Vagina (tissue), 2 donors: ENCODE measurements around the gene VASH1. TPM values are rescaled to one million over a fixed set of nuclear protein-coding genes. Genes with fewer than 3 reads are reported as not detected.

Experiments
- DNase-seq, 2 donors: peaks; one replicate each; pipeline ENCODE4 v3.0.0-alpha.2; 2017; ENCODE audit errors: extremely low spot score in 2 of 2
- H3K27ac ChIP-seq: fragments of 200-600 bp; sonication (generic); one replicate; pipeline ENCODE4 v1.5.1; 2019
- H3K27me3 ChIP-seq: fragments of 200-600 bp; sonication (generic); one replicate; pipeline ENCODE4 v1.5.1; 2019
- H3K36me3 ChIP-seq, 2 donors: fragments of 200-600 bp; sonication (generic); one replicate each; pipeline ENCODE4 v1.5.1; 2017 to 2019
- H3K4me1 ChIP-seq: fragments of 200-600 bp; sonication (generic); one replicate; pipeline ENCODE4 v1.5.1; 2019
- H3K4me3 ChIP-seq, 2 donors: fragments of 200-600 bp; sonication (generic); 1 replicate in 1 of 2; 2 replicates in 1 of 2; pipeline ENCODE4 v1.5.1; 2016 to 2019
- H3K9me3 ChIP-seq: fragments of 200-600 bp; sonication (generic); one replicate; pipeline ENCODE4 v1.5.1; 2019
- POLR2A ChIP-seq, 2 donors: fragments of 450-650 bp; IDR thresholded peaks; one replicate each; pipeline ENCODE4 v1.6.1; 2017; ENCODE audit warnings: antibody characterized with exemption in 2 of 2, mild to moderate bottlenecking in 2 of 2, moderate library complexity in 2 of 2
- POLR2AphosphoS5 ChIP-seq, 2 donors: sonication (generic); formaldehyde crosslinking; IDR thresholded peaks; one replicate each; pipeline ENCODE4 v1.9.0; 2017; ENCODE audit warnings: antibody characterized with exemption in 2 of 2, mild to moderate bottlenecking in 2 of 2, low read depth in 1 of 2; ENCODE audit not compliant: insufficient read depth in 1 of 2
- intact Hi-C: fragments of 100-400 bp; cut with DNase I; formaldehyde crosslinking; loops from one replicate; pipeline ENCODE4 v1.15.1; 2023
- total RNA-seq: library from RNA; depleted of rRNA; stranded (reverse); fragments of >200 nt; gene quantifications from one replicate; pipeline ENCODE4 v1.2.3, GENCODE V29; 2016
- TF ChIP-seq, protein P1 (sequence below), 3 experiments: fragments of 450-650 bp in 2 of 3; fragments of 200-600 bp in 1 of 3; sonication (generic) in 1 of 3; IDR thresholded peaks; one replicate each; pipeline ENCODE4 v1.5.1; 2017 to 2019; ENCODE audit warnings: antibody characterized with exemption in 3 of 3, mild to moderate bottlenecking in 2 of 3, moderate library complexity in 2 of 3

Gene VASH1
- total RNA-seq, 1 donor from 2014 or later, result 6.1 TPM

DNA sequence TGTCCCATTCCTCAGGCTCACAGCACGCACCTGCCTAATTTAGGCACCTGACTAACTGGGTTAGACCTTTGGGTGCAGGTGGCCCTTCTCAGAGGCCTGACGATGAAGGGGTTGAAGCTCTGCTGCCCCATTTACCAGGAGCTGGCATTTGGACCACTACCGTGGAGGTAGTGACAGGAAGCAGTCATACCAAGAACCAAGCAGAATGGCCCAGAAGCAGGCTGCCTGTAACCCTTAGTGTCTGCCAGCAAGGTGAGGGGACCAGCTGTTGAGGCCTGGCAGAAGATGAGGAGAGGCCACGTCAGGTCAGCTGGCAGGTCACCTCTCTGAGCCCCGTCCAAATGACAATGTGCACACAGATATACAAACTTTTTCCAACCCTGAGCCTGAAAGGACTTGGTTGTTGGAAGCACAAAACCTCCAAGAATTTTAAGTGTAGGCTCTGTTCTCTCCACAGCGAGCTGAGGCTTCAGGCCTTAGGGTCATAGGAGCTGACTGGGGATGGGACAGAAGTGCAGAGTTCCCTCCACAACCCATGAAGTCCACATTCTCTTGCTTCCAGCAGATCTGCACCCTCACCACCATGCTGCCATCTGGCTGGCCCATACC, 23.1 kb downstream of the VASH1 start:
- Histone ChIP-seq H3K27me3 (no peaks in the 10 kb centered on the region), H3K27ac (no peak overlapping the region), H3K9me3 (no peaks in the 10 kb centered on the region), H3K4me1 (peaks cover 20% of the 10 kb centered on the region), H3K4me3 (no peak overlapping the region), H3K36me3 (peaks cover 0 to 35% of the 10 kb centered on the region in 2 donors)
- peak; percentile 77 to 82 for DNase-seq
- no peak for TF ChIP-seq POLR2A (IDR thresholded peaks at IDR 0.05)
- no peak for TF ChIP-seq POLR2AphosphoS5 (IDR thresholded peaks at IDR 0.05; ENCODE audit: insufficient read depth in 1 of 2, low read depth in 1 of 2)
- TF ChIP-seq, protein P1, sequence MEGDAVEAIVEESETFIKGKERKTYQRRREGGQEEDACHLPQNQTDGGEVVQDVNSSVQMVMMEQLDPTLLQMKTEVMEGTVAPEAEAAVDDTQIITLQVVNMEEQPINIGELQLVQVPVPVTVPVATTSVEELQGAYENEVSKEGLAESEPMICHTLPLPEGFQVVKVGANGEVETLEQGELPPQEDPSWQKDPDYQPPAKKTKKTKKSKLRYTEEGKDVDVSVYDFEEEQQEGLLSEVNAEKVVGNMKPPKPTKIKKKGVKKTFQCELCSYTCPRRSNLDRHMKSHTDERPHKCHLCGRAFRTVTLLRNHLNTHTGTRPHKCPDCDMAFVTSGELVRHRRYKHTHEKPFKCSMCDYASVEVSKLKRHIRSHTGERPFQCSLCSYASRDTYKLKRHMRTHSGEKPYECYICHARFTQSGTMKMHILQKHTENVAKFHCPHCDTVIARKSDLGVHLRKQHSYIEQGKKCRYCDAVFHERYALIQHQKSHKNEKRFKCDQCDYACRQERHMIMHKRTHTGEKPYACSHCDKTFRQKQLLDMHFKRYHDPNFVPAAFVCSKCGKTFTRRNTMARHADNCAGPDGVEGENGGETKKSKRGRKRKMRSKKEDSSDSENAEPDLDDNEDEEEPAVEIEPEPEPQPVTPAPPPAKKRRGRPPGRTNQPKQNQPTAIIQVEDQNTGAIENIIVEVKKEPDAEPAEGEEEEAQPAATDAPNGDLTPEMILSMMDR (IDR thresholded peaks at IDR 0.05), result no peak
- intact Hi-C loops, result no loop called here

DNA sequence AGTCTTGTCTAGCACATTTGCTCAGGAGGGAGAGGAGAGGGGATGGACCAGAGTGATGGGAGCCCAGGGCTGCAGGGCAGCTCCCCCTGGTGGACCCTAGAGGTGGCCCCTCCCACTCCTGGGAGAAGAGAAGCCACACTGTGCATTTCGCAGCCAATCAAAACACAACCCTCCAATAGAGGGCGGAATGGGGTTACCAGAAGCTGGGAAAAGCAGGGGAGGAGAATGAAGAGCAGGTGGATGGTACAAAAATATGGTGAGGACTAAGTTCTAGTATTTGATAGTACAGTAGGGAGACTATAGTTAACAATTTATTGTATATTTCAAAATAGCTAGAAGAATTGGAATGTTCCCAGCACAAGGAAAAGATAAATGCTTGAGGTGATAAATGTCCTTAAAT, 23.6 kb downstream of the VASH1 start:
- H3K27me3 ChIP-seq, result no peaks in the 10 kb centered on the region
- H3K9me3 ChIP-seq, result no peaks in the 10 kb centered on the region
- no peak overlapping the region for H3K27ac ChIP-seq
- H3K4me1 ChIP-seq, result peaks cover 20% of the 10 kb centered on the region
- H3K36me3 ChIP-seq, result peaks cover 0 to 38% of the 10 kb centered on the region in 2 donors
- no peak overlapping the region for H3K4me3 ChIP-seq
- TF ChIP-seq POLR2AphosphoS5 (IDR thresholded peaks at IDR 0.05; ENCODE audit: insufficient read depth in 1 of 2, low read depth in 1 of 2), result no peak
- TF ChIP-seq, protein P1 (IDR thresholded peaks at IDR 0.05), result peak; percentile 55 to 77 (median 66)
- DNase-seq, result no peak
- intact Hi-C loops, result loop anchor here (5.0 kb wide), 1 partner anchor 73 kb away; no protein-coding TSS in a partner anchor

DNA sequence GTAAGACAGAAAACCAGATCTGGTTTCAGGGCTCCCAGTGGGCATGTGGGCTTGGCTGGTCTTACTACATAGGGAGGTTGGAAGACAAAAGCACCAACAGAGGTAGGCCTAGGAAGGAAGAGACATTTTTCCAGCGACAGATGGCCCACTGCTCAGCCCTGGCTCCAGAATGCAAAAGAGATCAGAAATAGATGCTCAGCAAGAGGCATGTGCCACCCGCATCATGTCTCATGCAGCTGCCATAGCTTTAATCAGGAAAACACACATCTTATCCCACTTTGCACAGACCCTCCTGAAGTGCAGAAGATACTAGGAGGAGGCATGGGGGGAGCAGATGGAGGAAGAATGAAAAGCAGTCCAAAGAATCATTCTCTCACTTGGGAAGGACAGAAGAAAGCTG, 25.3 kb downstream of the VASH1 start:
- DNase-seq, result no peak
- H3K4me3 ChIP-seq, result no peak overlapping the region
- H3K27ac ChIP-seq, result no peak overlapping the region
- no peaks in the 10 kb centered on the region for H3K27me3 ChIP-seq
- intact Hi-C loops, result loop anchor here (5.0 kb wide), 1 partner anchor 74 kb away; no protein-coding TSS in a partner anchor
- H3K9me3 ChIP-seq, result no peaks in the 10 kb centered on the region
- peaks cover 7% of the 10 kb centered on the region for H3K4me1 ChIP-seq
- TF ChIP-seq, protein P1 (IDR thresholded peaks at IDR 0.05), result no peak
- no peak for TF ChIP-seq POLR2A (IDR thresholded peaks at IDR 0.05)
- TF ChIP-seq POLR2AphosphoS5 (IDR thresholded peaks at IDR 0.05; ENCODE audit: insufficient read depth in 1 of 2, low read depth in 1 of 2), result no peak
- H3K36me3 ChIP-seq, result peaks cover 0 to 50% of the 10 kb centered on the region in 2 donors

DNA sequence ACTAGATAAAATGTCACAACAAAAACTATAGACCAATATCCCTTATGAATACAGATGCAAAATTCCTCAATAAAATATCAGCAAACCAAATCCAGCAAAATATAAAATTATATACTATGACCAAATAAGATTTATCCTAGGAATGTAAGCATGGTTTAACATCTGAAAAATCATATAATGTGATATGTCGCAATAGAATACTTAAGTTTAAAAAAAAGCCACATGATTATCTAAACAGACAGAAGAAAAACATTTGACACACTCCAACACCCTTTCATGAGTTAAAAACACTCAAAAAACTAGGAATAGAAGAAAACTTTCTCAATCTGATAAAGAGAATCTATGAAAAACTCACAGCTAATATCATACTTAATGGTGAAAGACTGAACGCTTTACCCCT, 31.2 kb downstream of the VASH1 start:
- no peaks in the 10 kb centered on the region for H3K9me3 ChIP-seq
- no peak for DNase-seq
- no peak overlapping the region for H3K27ac ChIP-seq
- no peak overlapping the region for H3K4me3 ChIP-seq
- H3K27me3 ChIP-seq, result no peaks in the 10 kb centered on the region
- intact Hi-C loops, result no loop called here
- H3K36me3 ChIP-seq, result peaks cover 0 to 36% of the 10 kb centered on the region in 2 donors
- H3K4me1 ChIP-seq, result no peaks in the 10 kb centered on the region
- TF ChIP-seq POLR2A (IDR thresholded peaks at IDR 0.05) (no peak), POLR2AphosphoS5 (IDR thresholded peaks at IDR 0.05; ENCODE audit: insufficient read depth in 1 of 2, low read depth in 1 of 2) (no peak)
- TF ChIP-seq, protein P1 (IDR thresholded peaks at IDR 0.05), result no peak

DNA sequence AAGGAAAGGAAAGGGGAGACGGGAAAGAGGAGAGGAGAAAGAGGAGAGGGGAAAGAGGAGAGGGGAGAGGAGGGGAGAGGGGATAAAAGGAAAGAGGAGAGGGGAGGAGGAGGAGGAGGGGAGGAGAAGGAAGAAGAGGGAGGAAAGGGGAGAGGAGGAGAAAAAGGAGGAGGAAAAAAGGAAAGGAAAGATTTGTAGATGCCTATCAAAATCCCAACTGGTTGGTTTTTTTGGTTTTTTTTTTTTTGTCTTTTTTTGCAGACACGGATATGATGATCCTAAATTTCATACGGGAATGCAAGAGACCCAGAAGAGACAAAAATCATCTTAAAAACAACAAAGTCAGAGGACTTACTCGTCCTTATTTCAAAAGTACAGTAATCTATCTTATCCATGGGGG, 32.1 kb downstream of the VASH1 start:
- Histone ChIP-seq H3K36me3 (peaks cover 0 to 33% of the 10 kb centered on the region in 2 donors), H3K27ac (no peak overlapping the region), H3K4me1 (no peaks in the 10 kb centered on the region), H3K4me3 (no peak overlapping the region), H3K9me3 (no peaks in the 10 kb centered on the region), H3K27me3 (no peaks in the 10 kb centered on the region)
- intact Hi-C loops, result no loop called here
- no peak for TF ChIP-seq POLR2AphosphoS5 (IDR thresholded peaks at IDR 0.05; ENCODE audit: insufficient read depth in 1 of 2, low read depth in 1 of 2)
- DNase-seq, result no peak
